ENCODE results near the gene PIM3.

The PIM3 gene

GRCh38 chr22:49996119-49996517 is 35.5 kb downstream of the PIM3 start:
- DNase-seq: peak; percentile 16 to 51
- no peak overlapping the region for H3K4me3 ChIP-seq
- H3K9me3 ChIP-seq: peaks cover 0 to 8% (median 6%) of the 10 kb centered on the region in 3 donors
- TF ChIP-seq CTCF (IDR thresholded peaks at IDR 0.05): no peak
- peaks cover 0 to 12% (median 0%) of the 10 kb centered on the region in 4 donors for H3K4me1 ChIP-seq
- H3K36me3 ChIP-seq: no peaks in the 10 kb centered on the region
- peaks cover 0 to 54% of the 10 kb centered on the region in 2 donors for H3K27me3 ChIP-seq
- intact Hi-C loops (cut with DNase I; ENCODE audit: low total_unique reads): no loop called here
- no peak overlapping the region for H3K27ac ChIP-seq

DNA sequence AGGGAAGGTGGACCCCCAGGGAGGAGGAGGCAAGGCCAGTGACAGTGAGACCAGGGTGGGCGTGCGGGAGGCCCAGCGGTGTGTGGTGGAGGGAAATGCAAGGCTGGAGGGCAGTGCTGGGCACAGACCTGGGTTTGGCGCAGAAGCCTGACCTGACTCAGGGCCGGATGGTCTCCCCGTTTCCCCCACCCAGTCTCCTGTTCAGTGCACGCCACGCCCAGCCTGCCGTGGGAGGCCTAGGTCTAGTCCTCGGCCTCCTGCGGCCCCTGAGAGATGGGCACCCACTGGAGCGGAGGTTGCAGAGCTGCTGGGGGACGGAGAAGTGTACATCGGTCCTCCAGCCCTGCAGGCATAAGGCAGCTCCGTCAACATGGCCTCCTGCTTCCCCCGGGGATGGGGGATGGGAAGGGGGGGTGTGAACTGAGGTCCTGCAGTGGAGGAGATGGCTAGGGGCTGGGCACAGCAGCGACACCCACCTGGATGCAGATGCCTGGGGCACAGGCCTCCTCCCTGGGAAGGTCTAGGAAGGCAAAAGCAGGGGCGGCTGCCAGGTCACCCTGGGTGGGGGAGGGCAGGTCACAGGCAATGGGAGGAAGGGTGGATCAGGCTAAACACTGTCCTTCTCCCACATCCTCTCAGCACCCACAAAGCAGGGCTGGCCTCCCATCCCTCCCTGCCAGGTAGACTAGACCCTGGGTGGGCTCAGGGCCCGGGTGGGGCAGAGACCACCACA is 36.1 kb downstream of the PIM3 start:
- peak; percentile 11 to 63 for DNase-seq
- no peak for TF ChIP-seq CTCF (IDR thresholded peaks at IDR 0.05)
- peaks cover 0 to 60% of the 10 kb centered on the region in 2 donors for H3K27me3 ChIP-seq
- peaks cover 0 to 12% (median 0%) of the 10 kb centered on the region in 4 donors for H3K4me1 ChIP-seq
- no peak overlapping the region for H3K27ac ChIP-seq
- no peak overlapping the region for H3K4me3 ChIP-seq
- intact Hi-C loops (cut with DNase I; ENCODE audit: low total_unique reads): no loop called here
- no peaks in the 10 kb centered on the region for H3K36me3 ChIP-seq
- peaks cover 0 to 2% (median 1%) of the 10 kb centered on the region in 3 donors for H3K9me3 ChIP-seq

DNA sequence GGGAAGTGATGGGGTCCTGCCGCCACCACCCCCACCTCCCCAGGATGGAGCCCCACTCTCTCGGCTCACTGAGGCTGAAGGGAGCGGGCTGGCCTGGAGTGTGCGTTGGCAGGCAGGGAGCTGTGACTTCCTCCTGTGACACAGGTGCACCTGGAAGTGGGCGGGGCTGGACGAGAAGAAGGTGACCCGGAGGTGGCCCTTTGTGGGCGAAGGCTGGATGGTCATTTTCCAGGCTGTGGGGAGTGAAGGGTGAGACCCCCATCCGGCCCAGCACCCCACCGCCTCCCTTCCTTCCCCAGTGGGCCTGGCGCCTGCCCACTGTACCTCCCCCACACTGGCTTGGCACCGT is 36.7 kb downstream of the PIM3 start:
- H3K27me3 ChIP-seq: peaks cover 0 to 65% of the 10 kb centered on the region in 2 donors
- peaks cover 0 to 12% (median 0%) of the 10 kb centered on the region in 4 donors for H3K4me1 ChIP-seq
- intact Hi-C loops (cut with DNase I; ENCODE audit: low total_unique reads): no loop called here
- no peak for TF ChIP-seq CTCF (IDR thresholded peaks at IDR 0.05)
- peak; percentile 16 to 60 for DNase-seq
- H3K27ac ChIP-seq: no peak overlapping the region
- no peaks in the 10 kb centered on the region for H3K9me3 ChIP-seq
- no peaks in the 10 kb centered on the region for H3K36me3 ChIP-seq
- no peak overlapping the region for H3K4me3 ChIP-seq

DNA sequence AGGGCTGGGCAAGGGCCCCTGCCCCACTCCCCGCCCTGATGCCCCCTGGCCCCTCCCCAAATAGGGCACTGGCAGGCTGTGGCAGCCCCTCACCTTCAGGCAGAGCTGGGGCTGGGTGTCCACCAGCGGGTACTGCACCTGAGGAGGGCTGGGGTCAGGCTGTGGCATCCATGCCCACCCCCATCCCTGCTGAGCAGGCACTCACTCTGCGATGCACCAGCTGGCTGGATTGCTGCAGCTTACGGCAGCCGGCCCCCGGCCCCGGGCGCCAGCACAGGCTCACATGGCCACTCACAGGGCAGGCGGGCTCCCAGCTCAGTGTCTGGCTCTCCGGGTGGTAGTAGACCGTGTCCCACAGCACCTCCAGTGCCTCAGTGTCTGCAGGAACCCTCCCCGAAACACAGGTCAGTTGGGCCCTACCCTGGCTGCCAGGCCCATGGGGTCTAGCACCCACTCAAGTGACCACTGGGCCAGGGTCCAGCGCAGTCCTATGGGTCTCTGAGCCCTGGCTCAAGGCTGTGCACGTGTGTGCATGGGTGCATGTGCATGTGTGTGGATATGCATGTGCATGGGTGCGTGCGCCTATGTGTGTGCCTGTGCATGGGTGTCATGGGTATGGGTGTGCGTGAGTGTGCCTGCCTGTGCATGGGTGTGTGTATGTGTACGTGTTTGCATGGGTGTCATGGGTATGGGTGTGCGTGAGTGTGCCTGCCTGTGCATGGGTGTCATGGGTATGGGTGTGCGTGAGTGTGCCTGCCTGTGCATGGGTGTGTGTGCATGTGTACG is 37.6 kb downstream of the PIM3 start:
- H3K27me3 ChIP-seq: peaks cover 0 to 71% of the 10 kb centered on the region in 2 donors
- DNase-seq: peak in 1 of 2 donors; percentile 47
- peaks cover 0 to 11% (median 0%) of the 10 kb centered on the region in 4 donors for H3K4me1 ChIP-seq
- H3K9me3 ChIP-seq: no peaks in the 10 kb centered on the region
- TF ChIP-seq CTCF (IDR thresholded peaks at IDR 0.05): no peak
- no peaks in the 10 kb centered on the region for H3K36me3 ChIP-seq
- no peak overlapping the region for H3K4me3 ChIP-seq
- no peak overlapping the region for H3K27ac ChIP-seq
- intact Hi-C loops (cut with DNase I; ENCODE audit: low total_unique reads): no loop called here

- peaks cover 0 to 8% (median 0%) of the 10 kb centered on the region in 4 donors for H3K4me1 ChIP-seq
- H3K27ac ChIP-seq: no peak overlapping the region
- peaks cover 0 to 72% of the 10 kb centered on the region in 2 donors for H3K27me3 ChIP-seq
- intact Hi-C loops (cut with DNase I; ENCODE audit: low total_unique reads): no loop called here
- H3K4me3 ChIP-seq: no peak overlapping the region
- no peak for TF ChIP-seq CTCF (IDR thresholded peaks at IDR 0.05)
- H3K9me3 ChIP-seq: no peaks in the 10 kb centered on the region
- H3K36me3 ChIP-seq: no peaks in the 10 kb centered on the region
- peak in 1 of 2 donors; percentile 44 for DNase-seq
Measured at GRCh38 chr22:49998718-49999062, 38.1 kb downstream of the PIM3 start.
